Left colon (tissue), 2 donors: ENCODE measurements around the gene NPTXR. TPM values are rescaled to one million over a fixed set of nuclear protein-coding genes. Genes with fewer than 3 reads are reported as not detected.

Experiments used
- ATAC-seq: fragments of 200-7000 bp; cut with Tn5 transposase; one replicate; pipeline ENCODE4 v1.9.1; 2020; ENCODE audit warnings: mild to moderate bottlenecking, moderate library complexity
- DNase-seq, 2 donors: peaks; one replicate each; pipeline ENCODE4 v3.0.0-alpha.2; 2020
- intact Hi-C, 2 donors: fragments of 100-400 bp; cut with DNase I in 1 of 2; cut with micrococcal nuclease in 1 of 2; formaldehyde crosslinking; loops; one replicate each; pipeline versions ENCODE4 v1.11.2 to v1.14.0; 2022; cut with DNase I, micrococcal nuclease
- total RNA-seq, 2 donors: library from RNA; stranded (reverse); fragmentation: NEBNext Ultra II Directional; extraction: Animal tissue kit (Norgen Biotek cat#: 25700); gene quantifications; one replicate each; pipeline ENCODE4 v1.2.1, GENCODE V29; 2021
- donor health status: DM: no; HTN: no; CAD: no.
- donor health status: DM: yes; HTN: yes; CAD: no.

Gene NPTXR
- total RNA-seq, 2 donors from 2014 or later, result 0.46 to 2.5 TPM

DNA sequence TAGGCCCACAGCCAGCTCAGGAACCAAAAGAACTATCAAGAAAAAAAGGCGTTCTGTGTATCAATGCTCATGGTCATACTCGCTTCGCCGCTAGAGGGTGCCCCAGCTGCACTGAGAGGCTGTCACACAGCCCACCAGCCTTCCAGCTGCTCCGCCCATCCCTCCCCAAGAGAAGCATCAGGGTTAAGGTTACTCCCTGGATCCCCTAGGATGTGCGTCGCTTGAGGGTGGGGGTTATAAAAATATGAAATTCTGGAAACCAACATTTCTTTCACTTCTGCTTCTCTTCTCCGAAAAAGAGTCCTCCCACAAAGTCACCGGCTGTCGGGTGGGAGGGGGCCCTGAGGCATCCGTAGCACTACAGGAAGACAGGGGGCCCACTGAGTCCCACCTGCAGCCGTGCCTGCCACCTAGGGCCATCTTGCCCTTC lies 26.5 kb upstream of the NPTXR start:
- intact Hi-C loops, result no loop called here
- ATAC-seq, result peak; percentile 59
- DNase-seq, result peak; percentile 82 to 95

DNA sequence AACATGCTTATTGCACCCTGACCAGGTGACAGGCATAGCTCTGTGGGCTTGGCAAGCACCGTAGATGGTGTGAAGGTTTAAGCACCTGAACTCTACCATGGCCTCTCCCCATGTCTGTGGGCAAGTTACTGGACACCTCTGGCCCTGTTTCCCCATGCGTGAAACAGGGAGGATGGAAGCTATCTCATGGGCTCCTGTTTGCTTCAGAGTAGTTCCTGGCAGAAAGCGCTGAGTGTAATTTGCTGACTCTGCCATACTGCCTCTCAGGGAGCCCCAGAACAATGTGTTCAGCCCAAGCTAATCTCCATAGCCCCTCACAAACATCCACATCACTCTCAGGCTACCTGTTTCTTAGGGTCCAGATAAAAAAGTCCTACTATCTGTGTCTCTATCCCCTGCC lies 25.8 kb upstream of the NPTXR start:
- ATAC-seq, result no peak
- no peak for DNase-seq
- intact Hi-C loops, result no loop called here

DNA sequence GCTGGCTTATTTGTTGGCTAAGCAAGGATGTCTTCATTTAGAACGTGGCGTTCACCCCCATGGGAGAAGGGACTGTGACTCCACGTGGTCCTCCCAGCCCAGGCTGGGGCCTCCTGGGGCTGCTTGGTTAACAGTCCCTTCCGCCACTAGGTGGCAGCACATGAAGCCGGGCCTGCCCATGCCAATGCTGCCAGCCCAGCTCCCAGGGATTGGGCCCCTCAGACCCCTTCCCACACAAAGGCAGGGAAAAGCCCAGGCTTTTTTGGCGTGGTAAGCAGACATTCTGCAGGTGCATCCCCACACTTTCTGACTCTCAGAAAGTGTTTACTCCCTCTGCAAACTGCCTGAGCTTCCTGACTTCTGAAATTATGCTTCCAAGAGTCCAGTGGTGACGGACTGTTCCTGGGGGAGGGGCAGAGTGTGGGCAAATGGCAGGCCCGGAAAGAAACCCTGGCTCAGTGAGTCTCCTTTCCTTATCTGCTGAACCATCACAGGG lies 25.1 kb upstream of the NPTXR start:
- DNase-seq (peak; percentile 59 to 90), ATAC-seq (peak; percentile 51)
- intact Hi-C loops, result no loop called here

DNA sequence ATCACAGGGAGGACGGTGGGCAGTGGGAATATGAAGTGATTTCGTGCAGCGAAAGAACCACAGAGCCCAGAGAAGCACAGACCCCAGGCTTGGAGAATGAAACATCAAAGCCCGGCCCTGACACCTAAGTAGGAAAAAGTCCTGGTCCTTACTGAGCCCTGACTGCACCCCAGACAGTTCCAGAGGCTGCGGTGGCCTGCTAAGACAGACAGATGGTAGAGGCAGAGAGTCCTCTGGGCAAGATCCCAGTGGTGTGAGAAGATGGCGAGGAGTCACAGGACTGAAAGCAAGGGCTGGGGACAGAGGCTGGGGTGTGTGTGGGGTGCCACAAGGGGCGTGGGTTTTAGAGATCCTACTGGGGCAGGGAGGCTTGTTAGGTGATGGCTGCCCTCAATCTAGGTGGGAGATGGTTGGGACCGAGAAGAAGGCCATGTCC lies 24.5 kb upstream of the NPTXR start:
- intact Hi-C loops, result no loop called here
- DNase-seq, result no peak
- no peak for ATAC-seq

DNA sequence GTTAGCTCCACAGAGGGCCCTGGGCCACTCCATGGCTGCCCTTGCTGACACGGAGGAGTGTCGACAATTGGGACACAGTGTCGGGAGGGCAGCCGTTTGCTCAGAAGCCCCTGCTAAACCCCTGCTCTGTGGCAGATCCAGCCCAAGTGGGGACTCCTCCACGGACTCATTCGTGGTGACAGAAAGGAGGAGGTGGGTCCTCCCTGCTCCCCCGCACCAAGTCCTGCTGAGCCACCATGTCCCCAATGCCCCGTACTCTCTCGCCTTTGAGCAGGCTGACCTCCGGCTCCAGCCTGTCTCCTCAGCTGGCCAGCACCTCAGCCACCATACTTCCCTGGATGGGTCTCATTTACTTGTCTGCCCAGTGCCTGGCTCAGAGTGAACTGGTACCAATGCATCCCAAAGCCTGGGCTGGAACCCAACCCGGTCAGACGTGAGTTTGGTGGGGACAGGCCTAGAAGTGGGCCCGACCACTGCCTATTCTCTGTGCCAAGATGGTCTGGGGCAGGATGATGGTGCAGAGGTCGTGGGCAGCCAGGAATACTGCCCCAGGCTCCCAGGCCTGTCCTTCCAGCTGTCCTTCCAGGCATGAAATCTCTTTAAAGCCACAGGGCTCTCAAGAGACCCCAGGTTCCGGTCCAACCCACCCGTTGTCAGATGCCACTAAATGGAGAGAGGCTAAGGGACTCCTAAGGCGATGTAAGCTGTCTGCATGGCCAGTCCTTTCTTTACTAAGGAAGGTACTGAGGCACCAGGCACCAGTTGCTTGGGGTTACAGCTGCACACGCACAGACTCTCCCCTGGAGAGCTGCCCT lies 23.9 kb upstream of the NPTXR start:
- ATAC-seq (no peak), DNase-seq (no peak)
- intact Hi-C loops, result no loop called here

DNA sequence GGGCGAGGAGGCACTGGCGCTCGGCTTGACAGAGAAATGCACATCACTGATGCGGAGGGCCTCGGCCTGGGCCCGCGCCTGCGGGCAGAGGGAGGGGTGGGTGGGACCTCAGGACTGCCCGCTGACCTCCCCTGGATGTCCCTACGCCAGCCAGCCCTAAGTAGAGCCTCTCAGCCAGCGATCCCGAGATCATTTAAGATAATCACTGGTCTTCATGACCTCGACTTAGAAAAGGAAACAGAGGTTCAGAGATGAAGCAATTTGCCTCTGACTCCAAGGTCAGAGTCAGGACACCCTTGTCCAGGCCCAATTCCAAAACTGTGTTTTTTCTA lies 23.3 kb upstream of the NPTXR start:
- DNase-seq, result no peak
- intact Hi-C loops, result no loop called here
- no peak for ATAC-seq

DNA sequence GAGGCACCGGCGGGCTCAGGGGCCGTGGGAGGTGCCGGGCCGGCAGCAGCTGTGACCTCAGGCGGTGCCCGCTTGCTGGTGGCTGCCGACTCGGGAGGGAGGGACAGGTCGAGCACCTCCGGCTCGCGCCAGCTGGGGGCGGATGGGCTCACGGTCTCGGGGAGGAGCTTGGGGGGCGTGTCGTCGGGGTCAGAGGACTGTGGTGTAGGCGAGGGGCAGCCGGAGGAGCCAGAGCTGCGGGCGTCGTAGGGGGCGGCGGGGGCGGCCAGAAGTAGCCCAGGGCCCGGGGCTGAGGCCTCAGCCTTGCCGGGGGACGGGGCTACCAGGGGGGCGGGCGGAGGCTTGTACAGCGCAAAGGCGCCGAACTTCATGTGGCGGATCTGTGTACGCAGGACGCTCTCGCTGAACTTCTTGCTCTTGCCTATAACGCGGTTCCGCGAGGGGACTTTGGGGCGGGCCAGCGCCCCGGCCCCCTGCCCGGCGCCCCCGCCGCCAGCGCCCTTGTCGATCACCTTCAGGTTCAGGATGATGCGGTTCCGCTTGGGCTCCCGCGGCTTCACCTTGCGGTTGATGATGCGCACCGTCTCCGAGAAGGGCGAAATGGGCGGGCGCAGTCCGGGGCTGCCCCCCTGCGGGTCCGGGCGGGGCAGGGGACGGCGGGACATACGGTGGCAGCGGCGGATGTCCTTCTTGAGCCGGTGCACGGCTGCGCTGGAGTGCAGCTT lies 22.7 kb upstream of the NPTXR start:
- intact Hi-C loops, result no loop called here
- DNase-seq, result no peak
- ATAC-seq, result no peak

DNA sequence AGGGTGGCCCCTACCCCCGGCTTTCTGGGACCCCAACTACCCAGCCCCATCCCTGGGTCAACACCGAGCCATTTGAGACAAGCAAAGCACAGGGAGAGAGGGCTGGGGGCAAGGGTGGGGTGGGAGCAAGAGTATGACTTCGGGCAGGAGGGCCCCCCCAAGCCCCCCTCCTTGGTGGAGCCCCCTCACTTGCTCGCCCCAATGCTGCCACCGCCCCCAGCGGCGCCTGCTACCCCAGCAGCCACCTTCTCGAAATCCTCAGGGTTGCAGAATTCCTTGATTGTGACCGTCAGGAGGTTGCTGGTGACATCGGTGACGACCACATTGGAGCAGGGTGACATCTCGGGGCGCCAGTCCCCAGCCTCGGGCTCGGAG lies 22.2 kb upstream of the NPTXR start:
- intact Hi-C loops, result no loop called here
- DNase-seq, result no peak
- ATAC-seq, result no peak

GRCh38 chr22:38865201-38866023 lies 21.6 kb upstream of the NPTXR start:
- ATAC-seq (no peak), DNase-seq (no peak)
- intact Hi-C loops, result no loop called here

DNA sequence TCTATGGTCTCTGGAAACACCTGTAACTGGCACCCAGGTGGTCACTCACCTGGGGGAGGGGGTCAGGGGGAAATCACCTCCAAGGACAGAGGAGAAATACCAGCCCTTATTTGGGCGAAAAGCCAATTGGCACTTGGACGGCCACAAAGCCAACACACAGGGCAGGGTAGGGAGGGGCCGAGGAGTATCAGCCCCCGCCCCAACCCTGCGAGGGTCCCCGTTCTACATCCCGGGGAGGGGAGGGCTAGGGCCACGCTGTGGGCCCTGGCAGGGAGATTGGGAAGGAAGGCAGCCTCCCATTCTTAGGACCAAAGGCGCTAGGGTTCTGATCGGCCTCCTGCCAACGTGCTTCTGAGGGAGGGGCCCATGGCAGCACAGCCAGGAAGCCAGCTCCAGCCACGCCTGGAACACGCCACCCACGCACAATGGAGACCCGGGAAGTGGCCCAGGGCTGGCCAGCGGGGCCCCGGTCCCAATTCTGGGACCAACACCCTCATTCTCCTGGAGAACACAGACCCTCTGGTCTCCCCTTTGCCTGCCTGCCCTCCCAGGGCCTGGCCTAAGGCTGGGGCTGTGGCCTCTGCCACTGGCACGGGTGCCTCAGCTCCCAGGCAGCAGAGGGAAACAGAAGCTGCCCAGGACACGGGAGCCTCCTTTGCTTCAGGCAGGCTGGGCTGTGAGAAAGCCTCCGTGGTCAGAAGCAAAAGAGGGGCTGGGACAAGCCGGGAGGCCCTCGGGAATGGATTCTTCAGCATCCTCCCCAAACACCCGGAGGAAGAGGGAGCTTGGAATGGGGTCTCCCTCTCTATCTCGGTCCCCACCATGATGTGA lies 20.7 kb upstream of the NPTXR start:
- intact Hi-C loops, result no loop called here
- DNase-seq (peak in 1 of 2 donors; percentile 38), ATAC-seq (peak; percentile 54)

- intact Hi-C loops, result no loop called here
- ATAC-seq, result no peak
- DNase-seq, result no peak
Observed at GRCh38 chr22:38863531-38864131, 19.8 kb upstream of the NPTXR start.

- intact Hi-C loops, result no loop called here
- ATAC-seq (peak; percentile 17), DNase-seq (peak in 1 of 2 donors; percentile 31)
Observed at GRCh38 chr22:38862375-38863329, 18.8 kb upstream of the NPTXR start.

DNA sequence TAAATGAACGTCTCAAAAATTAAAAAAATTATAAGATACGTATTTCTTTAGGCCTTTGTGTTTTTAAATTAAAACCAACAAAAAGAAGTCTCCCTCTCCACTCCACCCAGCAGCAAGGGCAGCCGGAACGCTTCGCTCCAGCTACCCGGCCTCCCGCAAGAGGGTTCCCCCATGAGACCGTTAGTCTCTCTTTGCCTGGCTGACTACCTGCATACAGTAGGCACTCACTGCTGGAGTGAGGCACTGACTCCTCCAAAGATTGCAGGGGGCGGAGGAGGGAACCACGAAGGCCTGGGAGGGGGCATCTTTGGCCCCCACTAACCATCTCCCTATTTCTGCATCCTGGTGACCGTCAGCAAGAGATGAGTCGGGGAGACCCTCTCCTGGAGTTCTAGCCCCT lies 18.1 kb upstream of the NPTXR start:
- intact Hi-C loops, result no loop called here
- no peak for ATAC-seq

GRCh38 chr22:38861170-38861876 lies 17.5 kb upstream of the NPTXR start:
- ATAC-seq, result no peak

More for the DNA sequence above, 18.1 kb upstream of the NPTXR start:
- DNase-seq, result no peak

GRCh38 chr22:38860283-38861169 lies 16.7 kb upstream of the NPTXR start:
- DNase-seq, result no peak
- no peak for ATAC-seq
- intact Hi-C loops, result no loop called here

More at GRCh38 chr22:38861170-38861876, 17.5 kb upstream of the NPTXR start:
- no peak for DNase-seq
- intact Hi-C loops, result no loop called here
